Measurements from ENCODE around the gene FKBP1A. TPM values are rescaled to one million over a fixed set of nuclear protein-coding genes. Genes with fewer than 3 reads are reported as not detected.
"Not testable (repeated sequence)": the region's sequence is repeated elsewhere in the genome, so short reads cannot be mapped to it uniquely, and the experiment has no call there.

FKBP1A gene
- total RNA-seq, 4 donors from 2014 or later, result 204 to 275 (median 241) TPM

DNA sequence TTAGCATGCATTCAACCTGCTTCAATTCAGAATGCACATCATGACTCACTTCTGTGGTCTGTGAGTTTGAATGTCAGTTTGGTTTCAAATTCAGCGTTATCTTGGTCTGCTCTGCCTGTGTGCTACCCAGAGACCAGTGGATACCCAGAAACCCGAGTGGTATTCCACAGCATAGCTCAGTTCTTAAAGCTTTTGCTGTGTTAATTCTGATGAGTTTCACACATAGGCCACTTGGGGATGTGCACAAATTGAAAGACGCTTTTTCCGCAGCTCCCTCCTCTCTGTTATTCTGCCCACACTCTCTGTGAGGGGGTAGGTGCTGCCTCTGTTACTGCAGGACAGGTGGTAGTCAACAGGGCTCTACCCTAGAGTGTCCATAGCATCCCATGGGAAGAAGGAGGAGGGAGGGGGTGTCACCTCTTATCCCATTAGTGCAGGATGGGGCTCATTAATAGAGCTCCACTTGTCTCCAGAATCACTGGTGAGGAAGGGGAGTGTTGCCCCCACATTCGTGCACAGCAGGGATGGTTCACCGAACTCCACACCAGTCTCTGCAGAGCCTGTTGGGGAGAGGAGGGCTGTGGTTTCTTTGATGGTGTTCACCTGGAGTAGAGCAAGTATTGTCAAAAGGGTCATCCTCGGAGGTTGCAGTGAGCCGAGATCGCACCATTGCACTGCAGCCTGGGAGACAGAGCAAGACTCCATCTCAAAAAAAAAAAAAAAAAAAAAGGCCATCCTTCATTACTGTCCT lies 34.8 kb downstream of the FKBP1A start:
- TF ChIP-seq, protein P1, sequence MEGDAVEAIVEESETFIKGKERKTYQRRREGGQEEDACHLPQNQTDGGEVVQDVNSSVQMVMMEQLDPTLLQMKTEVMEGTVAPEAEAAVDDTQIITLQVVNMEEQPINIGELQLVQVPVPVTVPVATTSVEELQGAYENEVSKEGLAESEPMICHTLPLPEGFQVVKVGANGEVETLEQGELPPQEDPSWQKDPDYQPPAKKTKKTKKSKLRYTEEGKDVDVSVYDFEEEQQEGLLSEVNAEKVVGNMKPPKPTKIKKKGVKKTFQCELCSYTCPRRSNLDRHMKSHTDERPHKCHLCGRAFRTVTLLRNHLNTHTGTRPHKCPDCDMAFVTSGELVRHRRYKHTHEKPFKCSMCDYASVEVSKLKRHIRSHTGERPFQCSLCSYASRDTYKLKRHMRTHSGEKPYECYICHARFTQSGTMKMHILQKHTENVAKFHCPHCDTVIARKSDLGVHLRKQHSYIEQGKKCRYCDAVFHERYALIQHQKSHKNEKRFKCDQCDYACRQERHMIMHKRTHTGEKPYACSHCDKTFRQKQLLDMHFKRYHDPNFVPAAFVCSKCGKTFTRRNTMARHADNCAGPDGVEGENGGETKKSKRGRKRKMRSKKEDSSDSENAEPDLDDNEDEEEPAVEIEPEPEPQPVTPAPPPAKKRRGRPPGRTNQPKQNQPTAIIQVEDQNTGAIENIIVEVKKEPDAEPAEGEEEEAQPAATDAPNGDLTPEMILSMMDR (IDR thresholded peaks at IDR 0.05), result no peak
- no peak for DNase-seq (ENCODE audit: low spot score)
- ATAC-seq (ENCODE audit: low FRiP score), result no peak

DNA sequence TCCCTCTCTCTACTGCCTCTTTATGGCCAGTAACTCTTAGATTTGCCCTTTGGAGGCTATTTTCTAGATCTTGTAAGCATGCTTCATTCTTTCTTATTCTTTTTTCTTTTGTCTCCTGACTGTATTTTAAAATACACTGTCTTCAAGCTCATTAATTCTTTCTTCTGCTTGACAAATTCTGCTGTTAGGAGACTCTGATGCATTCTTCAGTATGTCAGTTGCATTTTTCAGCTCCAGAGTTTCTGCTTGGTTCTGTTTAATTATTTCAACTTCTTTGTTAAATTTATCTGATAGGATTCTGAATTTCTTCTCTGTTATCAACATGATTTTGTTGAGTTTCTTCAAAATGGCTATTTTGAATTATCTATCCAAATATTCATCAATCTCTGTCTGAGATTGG lies 38.9 kb downstream of the FKBP1A start:
- ATAC-seq (ENCODE audit: low FRiP score), result no peak
- no peak for DNase-seq (ENCODE audit: low spot score)
- TF ChIP-seq, protein P1 (IDR thresholded peaks at IDR 0.05), result no peak

DNA sequence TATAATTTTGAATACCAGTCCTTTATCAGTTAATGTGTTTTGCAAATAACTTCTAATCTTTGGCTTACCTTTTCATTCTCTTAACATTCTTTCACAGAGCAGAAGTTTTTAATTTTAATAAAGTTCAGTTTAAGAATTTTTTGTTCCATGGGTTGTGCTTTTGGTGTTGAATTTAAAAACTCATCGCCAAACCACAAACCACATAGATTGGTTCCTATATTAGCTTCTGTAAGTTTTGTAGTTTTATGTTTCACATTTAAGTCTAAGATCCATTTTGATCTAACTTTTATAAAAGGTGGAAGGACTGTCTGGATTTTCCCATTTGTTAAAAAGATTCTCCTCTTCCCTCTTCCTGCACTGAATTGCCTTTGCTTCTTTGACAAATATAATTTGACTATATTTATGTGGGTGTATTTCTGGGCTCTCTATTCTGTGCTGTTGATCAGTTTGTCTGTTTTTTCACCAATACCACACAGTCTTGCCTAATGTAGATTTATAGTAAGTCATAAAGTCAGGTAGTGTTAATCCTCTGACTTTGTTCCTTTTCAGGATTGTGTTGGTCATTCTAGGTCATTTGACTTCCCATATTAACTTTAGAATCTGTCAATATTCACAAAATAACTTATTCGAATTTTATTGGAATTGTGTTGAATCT lies 46.4 kb downstream of the FKBP1A start:
- TF ChIP-seq, protein P1 (IDR thresholded peaks at IDR 0.05), result no peak
- DNase-seq (ENCODE audit: low spot score) (no peak), ATAC-seq (ENCODE audit: low FRiP score) (no peak)

DNA sequence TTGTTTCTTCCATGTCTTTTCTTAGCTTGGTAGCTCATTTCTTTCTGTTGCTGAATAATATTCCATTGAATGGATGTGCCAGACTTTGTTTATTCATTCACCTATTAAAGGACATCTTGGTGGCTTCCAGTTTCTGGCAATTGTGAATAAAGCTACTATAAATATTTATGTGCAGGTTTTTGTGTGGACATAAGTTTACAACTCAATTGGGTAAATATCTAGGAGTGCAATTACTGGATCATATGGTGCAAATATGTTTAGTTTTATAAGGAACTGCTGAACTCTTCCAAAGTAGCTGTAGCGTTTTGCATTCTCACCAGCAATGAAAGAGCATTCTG lies 47.1 kb downstream of the FKBP1A start:
- TF ChIP-seq, protein P1 (IDR thresholded peaks at IDR 0.05), result no peak
- DNase-seq (ENCODE audit: low spot score) (no peak), ATAC-seq (ENCODE audit: low FRiP score) (no peak)

DNA sequence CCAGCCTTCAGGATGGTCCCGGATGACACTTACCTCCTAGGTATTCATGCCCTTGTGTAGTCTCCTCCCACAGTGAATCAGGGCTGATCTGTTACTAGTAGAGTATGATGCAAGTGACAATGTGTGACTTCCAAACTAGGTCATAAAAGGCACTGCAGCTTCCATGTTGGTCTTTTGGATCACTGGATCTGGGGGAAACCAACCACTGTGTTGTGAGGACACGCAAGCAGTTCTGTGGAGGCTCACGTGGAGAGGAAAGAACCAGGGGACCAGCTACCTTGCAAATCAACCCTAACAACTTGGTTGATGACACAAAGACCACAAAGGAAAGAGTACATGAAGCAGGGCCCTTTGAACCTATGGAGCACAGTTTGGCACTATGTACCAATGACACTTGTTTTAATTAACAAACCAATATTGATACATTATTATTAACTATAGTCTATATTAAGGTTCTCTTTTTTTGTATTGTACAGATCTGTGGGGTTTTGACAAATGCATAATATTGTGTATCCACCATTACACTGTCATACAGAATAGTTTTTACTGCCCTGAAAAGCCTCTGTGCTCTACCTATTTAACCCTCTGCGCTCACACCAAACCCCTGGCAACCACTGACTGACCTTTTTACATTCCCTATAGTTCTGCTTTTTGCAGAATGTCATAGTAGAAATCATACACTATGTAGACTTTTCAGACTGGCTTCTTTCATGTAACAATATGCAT lies 47.7 kb downstream of the FKBP1A start:
- no peak for ATAC-seq (ENCODE audit: low FRiP score)
- DNase-seq (ENCODE audit: low spot score), result no peak
- TF ChIP-seq, protein P1 (IDR thresholded peaks at IDR 0.05), result no peak

DNA sequence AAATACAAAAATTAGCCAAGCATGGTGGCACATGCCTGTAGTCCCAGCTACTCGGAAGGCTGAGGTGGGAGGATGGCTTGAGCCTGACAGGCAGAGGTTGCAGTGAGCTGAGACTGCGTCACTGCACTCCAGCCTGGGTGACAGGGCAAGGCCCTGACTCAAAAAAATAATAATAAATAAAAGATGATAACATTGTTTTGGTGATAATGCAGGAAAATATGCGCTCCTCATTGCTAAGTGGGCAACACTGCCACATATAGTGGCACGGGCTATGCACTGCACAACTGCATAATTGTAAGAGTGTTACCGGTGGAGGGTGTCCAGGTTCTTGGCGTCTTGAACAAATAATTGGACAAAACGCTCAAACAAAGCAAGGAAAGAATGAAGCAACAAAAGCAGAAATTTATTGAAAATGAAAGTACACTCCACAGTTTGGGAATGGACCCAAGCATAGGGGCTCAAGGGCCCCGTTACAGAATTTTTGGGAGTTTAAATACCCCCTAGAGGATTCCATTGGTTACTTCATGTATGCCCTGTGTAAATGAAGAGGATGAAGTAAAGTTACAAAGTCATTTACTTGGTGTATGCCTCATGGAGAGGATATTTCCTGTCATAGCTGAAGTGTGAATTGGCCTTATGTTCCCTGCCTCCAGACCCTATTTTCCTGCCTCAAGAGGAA lies 49.3 kb downstream of the FKBP1A start:
- not testable (repeated sequence) for DNase-seq (ENCODE audit: low spot score); ATAC-seq (ENCODE audit: low FRiP score)

All from omental fat pad (tissue), 4 donors.